PC-9 (cell line): ENCODE data around the gene GPX4. TPM values are rescaled to one million over a fixed set of nuclear protein-coding genes. Genes with fewer than 3 reads are reported as not detected.

Source experiments
- BruUV-seq: library from RNA; stranded (reverse); fragments of 400-500 nt; replicated peaks from 2 replicates; lab custom pipeline; 2021; lab: Mats Ljungman, UMichigan
- CTCF ChIA-PET: fragments of 300-600 bp; sonication (Branson Sonifier 250); formaldehyde crosslinking; loops from one replicate; lab custom pipeline; 2022; ENCODE audit warnings: antibody characterized with exemption; lab: Charles Lee
- POLR2A ChIA-PET: fragments of 300-600 bp; sonication (Branson Sonifier 250); formaldehyde crosslinking; loops from one replicate; lab custom pipeline; 2022; ENCODE audit warnings: antibody characterized with exemption; ENCODE audit not compliant: unreplicated experiment; lab: Charles Lee
- DNase-seq, 2 experiments: peaks; one replicate each; pipeline versions ENCODE4 v3.0.0 to v3.0.0-alpha.2; 2015 to 2022; ENCODE audit warnings: mixed read lengths in 1 of 2
- H2AFZ ChIP-seq: fragments of 200-600 bp; sonication (generic); 2 replicates; pipeline ENCODE4 v1.8.1; 2017; ENCODE audit warnings: antibody characterized with exemption
- H3F3A ChIP-seq: fragments of 200-600 bp; sonication (generic); 2 replicates; pipeline ENCODE4 v1.8.1; 2017; ENCODE audit warnings: antibody characterized with exemption, mild to moderate bottlenecking, low read depth; ENCODE audit not compliant: insufficient read depth
- H3K27ac ChIP-seq: fragments of 200-600 bp; sonication (generic); 2 replicates; pipeline ENCODE4 v1.6.1; 2016; ENCODE audit warnings: mixed run types
- H3K27me3 ChIP-seq: fragments of 200-600 bp; sonication (generic); 2 replicates; pipeline ENCODE4 v1.6.1; 2016; ENCODE audit warnings: low read depth, mixed run types; ENCODE audit not compliant: insufficient read depth
- H3K36me3 ChIP-seq: fragments of 200-600 bp; sonication (generic); 2 replicates; pipeline ENCODE4 v1.6.1; 2016; ENCODE audit warnings: low read depth, mixed run types
- H3K4me1 ChIP-seq: fragments of 200-600 bp; sonication (generic); replicated peaks from 2 replicates; pipeline ENCODE4 v1.6.1; 2016; ENCODE audit warnings: mixed run types; ENCODE audit not compliant: insufficient read depth
- H3K4me2 ChIP-seq: fragments of 200-600 bp; sonication (generic); 2 replicates; pipeline ENCODE4 v1.6.1; 2017; ENCODE audit warnings: mixed run types
- H3K4me3 ChIP-seq: fragments of 200-600 bp; sonication (generic); 2 replicates; pipeline ENCODE4 v1.6.1; 2016; ENCODE audit warnings: mixed run types
- H3K79me2 ChIP-seq: fragments of 200-600 bp; sonication (generic); 2 replicates; pipeline ENCODE4 v1.6.1; 2017; ENCODE audit warnings: low read depth, mixed run types
- H3K9me2 ChIP-seq: fragments of 200-600 bp; sonication (generic); 2 replicates; pipeline ENCODE4 v1.8.1; 2017; ENCODE audit warnings: mild to moderate bottlenecking; ENCODE audit not compliant: insufficient read depth
- H3K9me3 ChIP-seq: fragments of 200-600 bp; sonication (generic); 2 replicates; pipeline ENCODE4 v1.8.1; 2016; ENCODE audit warnings: low read depth; ENCODE audit not compliant: insufficient read depth
- H4K20me1 ChIP-seq: fragments of 200-600 bp; sonication (generic); 2 replicates; pipeline ENCODE4 v1.8.1; 2017; ENCODE audit not compliant: insufficient read depth
- CTCF ChIP-seq: fragments of 200-600 bp; sonication (generic); conservative IDR thresholded peaks from 2 replicates; pipeline ENCODE4 v1.6.1; 2017; ENCODE audit warnings: mixed run types, antibody characterized with exemption, mild to moderate bottlenecking, moderate library complexity
- EZH2 ChIP-seq: fragments of 200-600 bp; sonication (generic); IDR thresholded peaks from 2 replicates; pipeline ENCODE4 v1.8.0; 2017; ENCODE audit warnings: antibody characterized with exemption, low read depth
- intact Hi-C: fragments of 100-400 bp; cut with micrococcal nuclease; formaldehyde crosslinking; loops from one replicate; pipeline ENCODE4 v1.10.0; 2022; ENCODE audit not compliant: unreplicated experiment
- total RNA-seq: library from RNA; stranded (reverse); gene quantifications from 2 replicates; pipeline ENCODE4 v1.2.3, GENCODE V29; 2021

The GPX4 gene
- total RNA-seq, 1 experiment from 2014 or later: 465 TPM

DNA sequence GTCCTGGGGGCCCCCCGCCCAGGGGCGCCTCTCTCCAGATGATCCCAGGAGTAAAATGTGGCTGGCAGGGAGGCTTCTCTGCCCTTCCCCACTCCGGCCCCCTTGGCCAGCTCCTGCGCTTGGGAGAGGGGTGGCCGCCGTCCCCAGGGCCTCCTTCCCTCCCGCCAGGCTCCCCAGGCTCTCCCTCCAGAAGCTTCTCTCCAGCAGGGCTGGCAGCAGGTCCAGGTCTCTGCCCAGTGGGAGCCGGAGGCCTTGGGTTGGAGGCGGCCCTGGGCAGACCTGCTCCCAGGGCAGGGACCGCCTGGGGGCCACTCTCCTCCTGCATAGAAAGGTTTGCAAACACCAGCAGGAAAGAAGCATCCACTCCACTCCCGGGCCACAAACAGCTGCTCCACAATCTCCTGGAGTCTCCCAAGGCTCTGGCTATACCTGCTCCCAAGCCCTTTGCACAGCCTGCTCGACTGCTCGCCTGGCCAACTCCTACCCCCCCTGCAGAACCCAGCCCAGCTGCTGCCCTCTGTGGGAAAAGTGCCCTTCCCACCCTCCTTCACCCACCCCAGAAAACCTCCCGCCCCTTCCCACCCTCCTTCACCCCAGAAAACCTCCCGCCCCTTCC is 44.2 kb downstream of the GPX4 start:
- no TSS peak for BruUV-seq
- no peak overlapping the region for H3K4me2 ChIP-seq
- no peaks in the 10 kb centered on the region for H3K4me1 ChIP-seq
- H3K9me3 ChIP-seq: no peaks in the 10 kb centered on the region
- H3K27ac ChIP-seq: no peak overlapping the region
- peaks cover 11% of the 10 kb centered on the region; the same call in 1 of the 2 replicates for H4K20me1 ChIP-seq
- H3F3A ChIP-seq: peaks cover 6% of the 10 kb centered on the region; the same call in 1 of the 2 replicates
- H3K79me2 ChIP-seq: peaks cover 20% of the 10 kb centered on the region
- no peaks in the 10 kb centered on the region for H3K36me3 ChIP-seq
- H2AFZ ChIP-seq: no peak overlapping the region
- H3K4me3 ChIP-seq: no peak overlapping the region
- H3K27me3 ChIP-seq: no peaks in the 10 kb centered on the region
- H3K9me2 ChIP-seq: no peaks in the 10 kb centered on the region
- POLR2A ChIA-PET: no interaction called here
- TF ChIP-seq EZH2 (no peak), CTCF (no peak)
- CTCF ChIA-PET: no interaction called here
- intact Hi-C loops: no loop called here
- no peak for DNase-seq

- Histone ChIP-seq H3K27me3 (no peaks in the 10 kb centered on the region), H3K79me2 (peaks cover 30% of the 10 kb centered on the region), H4K20me1 (peaks cover 12% of the 10 kb centered on the region; the same call in 1 of the 2 replicates), H3K36me3 (no peaks in the 10 kb centered on the region), H3F3A (peaks cover 12% of the 10 kb centered on the region; the same call in 1 of the 2 replicates), H3K9me2 (no peaks in the 10 kb centered on the region), H3K4me3 (no peak overlapping the region), H2AFZ (no peak overlapping the region), H3K4me2 (no peak overlapping the region), H3K9me3 (no peaks in the 10 kb centered on the region), H3K4me1 (peaks cover under 1% of the 10 kb centered on the region), H3K27ac (no peak overlapping the region)
- intact Hi-C loops: no loop called here
- TF ChIP-seq EZH2 (no peak), CTCF (no peak)
- DNase-seq: no peak
- CTCF ChIA-PET: no interaction called here
- BruUV-seq: no TSS peak
- POLR2A ChIA-PET: no interaction called here
Observed at GRCh38 chr19:1149259-1150045, 45.7 kb downstream of the GPX4 start.

DNA sequence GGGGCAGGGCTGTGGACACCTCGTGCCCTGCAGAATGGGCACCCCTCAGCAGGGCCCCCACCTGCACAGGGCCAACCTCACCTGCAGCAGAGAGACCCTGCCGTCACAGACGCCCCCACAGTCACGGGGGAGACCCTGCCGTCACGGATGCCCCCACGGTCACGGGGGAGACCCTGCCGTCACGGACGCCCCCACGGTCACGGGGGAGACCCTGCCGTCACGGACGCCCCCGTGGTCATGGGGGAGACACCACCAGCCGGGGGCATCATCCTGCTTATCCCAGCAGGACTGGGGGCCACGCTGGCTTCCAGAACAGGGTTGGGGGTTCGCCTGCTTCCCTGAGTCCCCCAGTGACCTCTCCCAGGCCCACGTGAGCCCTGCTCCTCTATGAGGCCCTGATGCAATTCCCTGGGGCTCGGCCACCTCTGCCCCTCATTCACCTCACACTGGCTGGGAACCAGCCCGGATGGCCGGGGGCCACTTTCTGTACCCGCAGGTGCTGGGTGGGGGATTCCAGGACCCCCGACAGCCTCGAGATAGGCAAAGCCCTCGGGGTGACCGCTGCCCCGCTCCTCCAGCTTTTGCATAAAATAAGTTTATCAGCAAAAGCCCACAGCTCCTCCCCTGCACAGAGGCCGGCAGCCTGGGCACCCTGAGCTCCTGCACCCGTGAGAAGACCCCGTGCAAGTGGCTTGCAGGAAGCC is 46.7 kb downstream of the GPX4 start:
- intact Hi-C loops: no loop called here
- DNase-seq: no peak
- Histone ChIP-seq H3K4me3 (no peak overlapping the region), H4K20me1 (peaks cover 22% of the 10 kb centered on the region), H3K4me1 (peaks cover 11% of the 10 kb centered on the region), H3K4me2 (no peak overlapping the region), H2AFZ (no peak overlapping the region), H3K9me2 (no peaks in the 10 kb centered on the region), H3K79me2 (peaks cover 38% of the 10 kb centered on the region), H3K9me3 (no peaks in the 10 kb centered on the region), H3F3A (peaks cover 16% of the 10 kb centered on the region; the same call in 1 of the 2 replicates), H3K27ac (no peak overlapping the region), H3K27me3 (no peaks in the 10 kb centered on the region), H3K36me3 (no peaks in the 10 kb centered on the region)
- CTCF ChIA-PET: no interaction called here
- POLR2A ChIA-PET: no interaction called here
- BruUV-seq: no TSS peak
- TF ChIP-seq EZH2: no peak
- no peak for TF ChIP-seq CTCF
